ENCODE measurements around the gene RAMP3.

Gene RAMP3

DNA sequence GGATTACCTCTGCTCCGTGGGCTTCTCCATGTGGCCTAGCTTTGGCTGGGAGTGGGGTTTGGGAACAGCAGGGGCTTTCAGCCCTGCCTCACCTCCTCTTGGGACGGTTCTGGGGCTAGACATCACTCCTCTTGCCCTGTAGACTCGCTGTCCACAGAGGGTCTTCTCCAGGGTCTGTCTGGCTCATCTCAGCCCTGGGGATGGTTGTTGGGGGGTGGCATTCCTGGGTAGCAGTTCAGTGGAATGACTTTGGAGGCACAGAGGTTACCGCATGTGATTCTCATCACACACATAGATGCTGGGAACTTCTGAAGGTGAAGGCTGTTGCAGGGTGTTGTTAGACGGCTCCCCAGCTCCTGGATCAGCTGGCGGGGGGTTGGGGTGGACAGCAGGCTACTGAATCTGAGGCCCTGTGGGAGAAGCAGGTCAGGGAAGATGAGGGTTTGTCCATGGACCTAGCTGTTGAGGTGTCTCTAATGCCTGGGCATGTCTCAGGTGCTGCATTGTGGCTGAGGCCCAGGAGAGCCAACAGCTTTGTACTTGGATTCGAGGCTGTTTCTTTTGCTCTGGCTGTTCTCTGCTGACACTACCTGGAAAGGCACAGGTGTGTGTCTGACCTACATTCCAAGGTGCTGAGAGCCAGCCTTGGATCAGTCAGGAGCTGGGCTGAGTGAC lies 23.8 kb downstream of the RAMP3 start:
- no peak for DNase-seq

DNA sequence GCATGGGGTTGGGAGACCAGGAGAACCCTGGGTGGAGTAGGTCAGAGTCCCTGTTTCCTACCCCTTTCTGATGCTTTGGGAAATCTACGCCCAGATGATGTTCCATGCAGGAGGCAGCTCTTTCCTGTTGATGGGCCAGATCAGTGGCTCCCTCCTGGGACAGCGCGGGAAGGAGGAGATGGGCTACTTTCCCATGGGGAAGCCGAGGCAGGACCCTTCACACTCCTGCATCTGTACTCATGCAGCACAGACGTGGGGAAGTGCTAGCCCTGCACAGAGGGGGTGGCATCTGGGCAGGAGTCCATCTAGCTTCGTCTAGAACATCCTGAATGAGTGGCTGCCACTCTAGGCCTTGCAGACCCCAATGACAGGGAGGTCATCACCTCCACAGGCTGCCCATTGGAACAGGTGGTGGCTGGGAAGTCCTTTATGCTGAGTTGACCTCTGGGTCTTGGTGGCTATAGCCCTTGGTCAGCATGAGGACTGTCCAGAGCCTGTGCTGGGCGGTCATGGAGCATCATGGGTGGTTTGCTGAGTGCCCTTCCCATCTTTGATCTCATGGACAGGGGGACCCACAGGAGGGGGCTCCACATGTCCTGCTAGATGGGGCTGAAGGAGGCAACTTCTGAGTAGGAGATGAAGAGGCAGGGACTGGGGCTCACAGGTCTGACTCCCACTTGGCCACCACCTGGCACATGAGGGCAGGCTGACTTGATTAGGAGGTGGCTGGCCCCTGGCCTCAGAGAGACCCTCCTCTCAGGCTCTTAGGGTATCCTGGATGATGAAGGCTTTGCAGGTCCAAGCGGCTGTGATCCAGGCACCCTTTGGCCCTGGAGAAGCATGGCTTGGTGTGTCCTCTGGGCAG lies 24.6 kb downstream of the RAMP3 start:
- no peak for DNase-seq

DNA sequence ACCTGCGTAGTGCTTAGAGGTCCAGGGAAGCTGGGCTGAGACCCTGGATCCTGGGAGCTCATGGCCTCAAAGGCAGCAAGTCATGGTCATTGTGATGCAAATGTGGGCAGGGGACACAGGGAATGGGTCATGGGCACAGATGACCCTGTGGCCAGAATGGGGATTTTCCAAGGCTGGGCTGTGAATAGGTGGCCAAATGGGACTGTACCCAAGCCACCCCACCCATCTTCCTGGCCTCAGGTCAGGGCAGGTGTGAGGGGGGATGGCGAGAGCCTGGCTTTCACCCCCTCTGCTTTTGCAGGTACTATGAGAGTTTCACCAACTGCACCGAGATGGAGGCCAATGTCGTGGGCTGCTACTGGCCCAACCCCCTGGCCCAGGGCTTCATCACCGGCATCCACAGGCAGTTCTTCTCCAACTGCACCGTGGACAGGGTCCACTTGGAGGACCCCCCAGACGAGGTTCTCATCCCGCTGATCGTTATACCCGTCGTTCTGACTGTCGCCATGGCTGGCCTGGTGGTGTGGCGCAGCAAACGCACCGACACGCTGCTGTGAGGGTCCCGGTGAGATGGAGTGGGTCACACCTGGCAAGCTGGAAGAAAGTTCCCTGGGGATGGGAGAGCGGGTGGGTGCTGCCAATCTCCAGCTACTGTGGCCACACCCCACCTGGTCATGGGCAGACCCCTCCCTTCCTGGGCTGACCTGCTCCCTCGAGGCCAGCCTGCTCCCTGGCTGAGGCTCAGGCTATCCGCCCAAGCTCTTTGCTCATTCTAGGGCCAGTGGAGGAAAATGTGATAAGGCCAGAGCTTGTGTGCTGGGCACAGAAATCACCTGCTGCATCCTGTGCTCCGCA lies 25.5 kb downstream of the RAMP3 start:
- DNase-seq: no peak

DNA sequence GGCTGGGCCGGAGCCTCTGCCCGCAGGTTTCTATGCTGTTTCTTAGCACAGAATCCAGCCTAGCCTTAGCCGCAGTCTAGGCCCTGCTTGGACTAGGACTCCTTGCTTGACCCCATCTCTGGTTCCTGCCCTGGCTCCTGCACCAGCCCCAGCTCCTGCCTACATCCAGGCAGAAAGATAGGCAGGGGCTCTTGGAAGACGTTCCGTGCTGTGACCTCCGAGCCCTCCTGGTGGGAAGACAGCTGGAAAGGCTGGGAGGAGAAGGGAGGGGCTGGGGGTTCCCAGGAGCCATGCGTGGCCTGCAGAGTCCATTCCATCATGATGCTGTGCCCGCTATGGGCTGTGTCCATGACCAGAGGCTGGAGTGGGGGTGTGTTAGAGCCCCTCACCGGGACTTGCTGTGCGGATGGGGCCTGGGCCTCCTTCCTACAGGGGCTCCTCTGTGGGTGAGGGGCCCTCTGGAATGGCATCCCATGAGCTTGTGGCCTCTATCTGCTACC lies 26.2 kb downstream of the RAMP3 start:
- no peak for DNase-seq

DNA sequence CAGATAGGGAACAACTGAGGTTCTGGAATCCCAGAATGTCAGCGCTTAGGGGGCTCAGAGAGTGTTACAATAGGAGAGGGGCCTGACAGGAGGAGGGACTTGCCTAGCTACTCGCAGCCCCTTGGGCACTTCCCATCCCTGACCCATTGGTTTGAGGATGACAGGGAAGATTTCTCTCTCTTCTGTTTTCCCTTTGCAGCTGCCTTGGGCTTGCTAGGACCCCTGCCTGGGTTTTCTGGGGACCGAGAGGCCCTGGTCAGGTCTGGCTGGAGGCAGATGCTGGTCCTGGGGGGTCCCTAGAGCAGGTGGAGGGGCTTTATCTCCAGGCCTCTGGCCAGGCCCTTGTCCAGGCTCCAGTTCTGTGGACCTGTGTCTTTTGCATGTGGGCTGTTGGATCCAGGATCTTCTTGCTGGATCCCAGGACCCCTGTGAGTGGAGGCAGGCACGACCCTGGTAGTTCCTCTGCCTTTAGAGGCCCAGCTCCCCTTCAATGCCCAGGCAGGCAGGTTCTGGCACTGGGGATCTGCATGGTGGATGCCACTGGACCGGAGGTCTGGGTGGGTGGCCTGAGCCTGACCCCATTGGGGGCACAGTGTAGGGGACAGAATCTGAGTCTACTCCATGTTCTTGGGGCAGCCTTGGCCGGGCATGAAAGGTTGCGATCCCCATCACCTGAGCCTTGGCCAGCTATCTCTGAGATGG lies 26.9 kb downstream of the RAMP3 start:
- DNase-seq: no peak

DNA sequence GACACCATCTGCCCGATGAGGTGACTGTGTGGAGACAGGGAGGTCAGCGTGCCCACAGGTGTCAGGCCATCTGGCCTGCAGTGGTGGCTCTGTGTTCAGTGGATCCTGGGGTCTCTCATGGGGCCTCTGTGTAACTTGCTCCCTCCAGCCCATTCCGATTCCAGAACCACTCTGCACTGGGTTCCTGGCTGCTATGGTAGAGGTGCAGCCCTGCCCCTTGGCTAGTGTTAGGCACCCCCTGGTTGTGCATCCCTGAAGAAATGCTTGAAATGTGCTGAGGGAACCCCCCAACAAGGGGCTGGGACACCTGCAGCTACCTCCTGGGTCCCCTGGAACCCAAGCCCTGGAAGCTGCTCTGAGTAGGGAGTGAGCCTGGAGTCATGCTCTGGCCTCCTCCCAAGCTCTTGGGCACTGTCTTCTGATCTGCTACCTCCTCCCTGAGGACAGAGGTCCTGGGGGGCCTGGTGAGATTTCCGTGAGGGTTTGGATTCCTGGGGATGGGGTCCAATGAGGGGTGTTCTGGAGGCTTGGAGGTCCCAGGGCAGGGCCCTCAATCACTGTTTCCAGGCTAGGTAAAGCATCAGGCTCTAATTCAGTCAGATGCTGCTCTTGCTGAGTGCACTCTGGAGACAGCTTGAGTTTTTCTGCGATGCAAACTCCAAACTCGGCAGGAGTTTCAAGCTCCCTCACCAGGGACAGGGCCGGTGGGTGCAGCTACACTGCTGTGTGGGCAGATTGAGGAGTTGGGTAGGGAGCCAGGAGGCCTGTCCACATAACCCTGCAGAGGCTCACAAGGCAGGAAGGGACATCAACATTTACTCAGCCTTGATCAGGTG lies 27.7 kb downstream of the RAMP3 start:
- DNase-seq: no peak

DNA sequence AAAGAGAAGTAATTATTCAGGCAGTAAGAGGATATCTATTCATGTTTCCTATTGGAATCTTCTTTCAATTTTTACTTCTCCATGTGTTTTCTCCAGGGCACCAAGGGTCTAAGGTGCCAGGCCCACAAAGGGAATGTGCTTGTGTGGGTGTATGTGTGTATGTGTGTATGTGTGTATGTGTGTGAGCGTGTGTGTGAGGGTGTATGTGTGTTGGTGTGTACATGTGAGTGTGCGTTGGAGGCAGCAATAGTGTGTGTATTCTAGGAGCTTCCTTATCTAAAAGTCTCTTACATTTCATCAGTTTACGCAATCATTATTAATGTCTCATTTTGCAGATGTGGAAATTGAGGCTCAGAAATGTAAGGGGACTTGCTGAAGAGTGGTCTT lies 28.3 kb downstream of the RAMP3 start:
- DNase-seq: no peak

DNA sequence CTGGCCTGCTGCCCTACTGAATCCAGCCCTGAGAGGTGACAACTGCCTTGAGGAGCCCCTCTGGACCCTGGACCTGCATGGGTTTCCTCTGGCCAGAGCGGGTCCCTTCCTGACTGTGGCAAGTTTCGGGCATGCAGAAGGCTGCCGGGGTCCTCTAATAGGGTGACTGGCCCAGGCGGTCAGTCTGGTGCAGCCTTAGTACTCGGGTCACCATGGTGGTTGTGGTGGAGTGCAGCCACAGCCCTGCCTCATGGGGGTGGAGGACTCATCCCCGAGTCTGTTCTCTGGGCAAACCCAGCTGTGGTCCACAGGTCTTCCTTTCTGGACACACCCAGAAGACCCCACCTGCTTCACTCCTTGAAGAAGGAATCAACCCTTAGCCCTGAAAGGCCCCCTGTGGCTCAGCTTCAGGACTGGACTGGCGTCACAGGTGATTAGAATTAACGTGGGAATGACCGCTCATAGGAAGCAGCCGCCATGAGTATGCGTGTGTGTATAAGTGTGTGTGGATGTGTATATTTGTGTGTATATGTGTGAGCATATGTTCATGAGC lies 28.7 kb downstream of the RAMP3 start:
- no peak for DNase-seq

DNA sequence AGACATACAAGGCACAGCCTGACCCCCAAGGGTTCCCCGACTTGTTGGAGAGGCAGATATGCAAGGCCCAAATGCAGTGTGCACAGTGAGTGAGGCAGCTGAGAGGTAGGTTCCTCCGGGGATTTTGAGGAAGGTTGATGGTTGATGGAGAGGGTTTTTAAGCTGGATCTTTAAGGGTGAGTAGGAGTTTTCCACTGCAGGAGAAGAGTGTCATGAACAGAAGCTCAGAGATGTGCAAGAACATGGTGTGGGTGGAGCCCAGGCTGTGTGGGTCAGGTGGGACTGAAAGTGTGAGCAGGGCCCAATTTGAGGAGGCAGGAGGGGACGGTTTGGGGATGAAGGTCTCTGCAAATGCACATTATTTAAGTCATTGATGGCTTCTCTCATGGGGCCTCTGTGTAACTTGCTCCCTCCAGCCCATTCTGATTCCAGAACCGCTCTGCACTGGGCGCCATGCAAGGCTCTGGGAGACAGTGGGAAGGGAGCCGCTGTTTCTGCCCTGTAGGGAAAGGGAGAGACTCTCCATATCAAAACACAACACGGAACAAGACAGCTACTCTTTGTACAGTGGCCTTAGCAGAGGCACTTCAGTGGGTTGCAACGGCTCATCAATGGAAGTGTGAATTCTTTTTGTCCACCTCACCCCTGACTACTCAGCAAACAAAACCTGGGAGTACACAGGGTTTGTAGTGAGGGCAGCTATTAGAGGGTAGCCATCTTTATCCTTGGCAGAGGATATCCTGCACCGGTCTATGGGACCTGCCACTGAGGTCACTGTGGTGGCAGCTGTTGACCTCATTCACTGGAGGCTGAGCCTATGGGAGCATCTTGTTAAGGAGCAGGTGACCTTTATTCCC lies 29.7 kb downstream of the RAMP3 start:
- no peak for DNase-seq

DNA sequence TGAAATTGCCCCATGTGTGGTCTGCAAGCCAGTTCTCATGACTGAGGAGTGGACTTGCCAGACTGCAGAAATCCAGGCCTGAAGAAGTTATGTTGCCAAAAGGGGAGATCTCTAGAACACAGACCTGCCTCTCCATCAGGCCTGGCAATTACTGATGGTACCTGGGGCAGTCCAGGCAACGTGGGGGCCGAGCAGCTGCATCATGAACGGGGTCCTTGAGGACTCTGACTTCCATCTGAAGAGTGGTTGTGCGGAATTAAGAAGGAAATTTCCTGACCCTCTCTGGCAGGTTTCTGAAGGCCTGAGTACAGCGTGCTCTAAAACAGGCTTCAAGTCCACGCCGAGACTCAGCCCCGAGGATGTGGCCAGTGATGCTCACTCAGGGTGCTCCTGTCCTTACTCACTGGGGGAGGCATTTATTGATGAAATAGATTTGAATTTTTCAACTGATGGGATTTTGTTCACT lies 30.4 kb downstream of the RAMP3 start:
- no peak for DNase-seq

DNA sequence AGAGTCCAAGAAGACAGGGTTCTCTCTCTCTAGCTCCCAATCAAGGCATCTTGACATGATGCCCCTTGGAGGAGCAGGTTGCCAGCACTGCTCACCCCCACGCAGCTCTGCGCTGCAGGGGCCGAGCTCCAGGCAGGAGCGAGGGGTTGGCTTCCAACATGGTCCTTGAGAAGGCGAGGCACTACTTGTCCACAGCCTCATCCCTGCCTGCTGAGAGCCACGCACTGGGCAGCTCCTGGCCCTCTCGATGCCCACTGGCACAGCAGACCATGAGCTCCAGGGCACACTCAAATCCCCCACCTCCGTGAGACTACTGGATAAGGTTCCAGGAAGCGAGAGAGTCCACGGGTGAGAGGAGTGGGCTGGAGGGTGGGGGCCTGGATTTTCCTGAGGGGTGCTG lies 31.1 kb downstream of the RAMP3 start:
- no peak for DNase-seq

DNA sequence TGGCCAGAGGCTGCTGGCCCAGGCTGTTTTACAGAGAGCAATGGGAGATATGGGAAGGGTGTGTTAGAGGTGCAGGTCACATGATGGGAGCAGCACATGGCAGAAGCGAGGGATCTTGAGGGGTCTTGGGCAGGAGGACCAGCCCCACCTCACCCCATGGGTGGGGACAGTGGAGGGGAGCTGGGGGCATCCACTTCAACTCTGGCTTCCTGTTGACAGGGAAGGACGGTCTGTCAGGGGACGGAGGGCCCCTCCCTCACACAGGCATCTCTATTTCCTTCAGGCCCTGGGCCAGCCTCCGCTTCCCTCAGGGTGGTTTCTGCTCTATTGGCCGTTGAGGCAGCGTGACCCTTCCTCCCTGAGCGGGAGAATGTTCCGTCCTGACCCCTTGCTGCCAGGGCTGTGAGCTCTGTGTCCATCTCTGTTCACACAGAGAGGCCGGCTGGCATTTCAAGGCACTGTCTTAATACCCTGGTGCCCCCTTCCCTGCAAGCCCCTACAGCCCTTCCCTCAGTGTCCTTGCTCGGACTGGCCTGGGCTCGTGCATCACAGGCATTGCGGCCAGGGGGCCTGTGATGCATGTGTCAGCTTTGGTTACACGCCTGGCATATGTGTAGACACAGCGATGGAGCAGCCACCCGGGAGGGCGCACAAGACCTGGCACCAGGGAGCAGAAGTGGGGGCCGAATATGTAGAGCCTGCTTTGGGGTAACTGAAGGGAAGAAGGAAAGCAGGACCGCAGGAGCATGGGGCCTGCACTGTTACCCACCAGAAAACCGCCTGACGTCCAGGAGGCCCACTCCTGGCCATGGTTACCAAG lies 31.8 kb downstream of the RAMP3 start:
- DNase-seq: no peak

DNA sequence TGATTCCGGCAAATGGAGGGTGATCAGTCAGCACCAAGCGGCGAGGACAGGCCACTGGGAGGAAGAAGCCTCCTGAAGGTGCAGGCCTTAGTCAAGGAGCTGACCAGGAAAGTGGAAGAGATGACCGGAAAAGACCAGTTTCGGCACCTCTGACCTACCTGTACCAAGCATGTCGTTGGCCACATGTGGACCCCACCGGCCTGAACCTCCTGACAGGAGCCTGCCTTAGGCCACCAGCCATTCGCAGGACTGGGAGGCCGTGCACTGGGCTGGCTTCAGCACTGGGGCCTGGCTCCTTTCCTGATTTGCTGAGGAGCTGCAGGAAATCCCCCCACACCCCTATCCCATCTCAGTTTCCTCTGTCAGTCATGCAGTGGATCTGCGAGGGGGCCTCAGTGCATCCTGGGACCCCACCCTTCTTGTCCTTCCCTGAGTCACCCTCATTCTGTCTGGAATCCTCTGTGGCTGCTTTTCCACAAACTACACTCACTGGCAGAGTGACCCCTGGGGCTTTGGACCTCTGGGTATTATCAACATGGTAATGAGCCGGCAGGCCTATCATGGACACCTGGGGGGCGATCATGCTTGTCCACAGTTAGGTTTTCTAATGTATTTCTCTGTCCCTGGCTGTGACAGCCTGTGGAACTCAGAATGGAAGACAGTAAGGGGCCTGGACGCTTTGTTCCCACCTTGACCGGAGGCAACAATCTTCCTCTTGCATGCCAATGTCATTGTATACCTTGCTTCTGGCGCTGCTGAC lies 33.0 kb downstream of the RAMP3 start:
- DNase-seq: no peak

DNA sequence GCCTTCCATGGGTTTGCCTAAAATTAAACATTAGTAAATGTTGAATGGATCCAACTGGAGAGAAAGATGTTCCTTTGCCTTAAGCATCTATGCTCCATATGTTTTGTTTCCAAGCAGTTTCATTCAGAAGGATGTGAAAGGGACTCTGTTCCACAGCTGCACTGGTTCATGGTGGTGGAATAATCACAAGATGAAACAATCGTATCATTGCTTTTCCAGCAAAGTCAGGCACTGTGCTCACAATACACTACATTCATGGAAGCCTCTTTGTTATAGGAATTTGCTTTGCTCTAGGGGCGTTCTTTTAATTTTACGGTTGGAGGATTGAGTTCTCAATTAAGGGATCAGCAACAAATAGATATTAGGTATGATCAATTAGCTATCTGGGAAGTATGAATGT lies 33.8 kb downstream of the RAMP3 start:
- no peak for DNase-seq

DNA sequence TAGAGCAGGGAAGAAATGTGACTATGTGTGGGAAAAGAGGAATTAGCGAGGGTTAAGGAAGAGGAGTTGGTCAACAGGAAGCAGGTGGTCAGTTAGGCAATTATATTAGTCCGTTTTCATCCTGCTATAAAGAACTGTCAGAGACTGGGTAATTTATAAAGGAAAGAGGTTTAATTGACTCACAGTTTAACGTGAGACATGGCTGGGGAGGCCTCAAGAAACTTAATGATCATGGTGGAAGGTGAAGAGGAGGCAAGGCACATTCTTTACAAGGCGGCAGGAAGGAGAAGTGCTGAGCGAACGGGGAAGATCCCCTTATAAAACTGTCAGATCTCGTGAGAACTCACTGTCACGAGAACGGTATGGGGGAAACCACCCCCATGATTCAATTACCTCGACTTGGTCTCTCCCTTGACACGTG lies 35.0 kb downstream of the RAMP3 start:
- no peak for DNase-seq

DNA sequence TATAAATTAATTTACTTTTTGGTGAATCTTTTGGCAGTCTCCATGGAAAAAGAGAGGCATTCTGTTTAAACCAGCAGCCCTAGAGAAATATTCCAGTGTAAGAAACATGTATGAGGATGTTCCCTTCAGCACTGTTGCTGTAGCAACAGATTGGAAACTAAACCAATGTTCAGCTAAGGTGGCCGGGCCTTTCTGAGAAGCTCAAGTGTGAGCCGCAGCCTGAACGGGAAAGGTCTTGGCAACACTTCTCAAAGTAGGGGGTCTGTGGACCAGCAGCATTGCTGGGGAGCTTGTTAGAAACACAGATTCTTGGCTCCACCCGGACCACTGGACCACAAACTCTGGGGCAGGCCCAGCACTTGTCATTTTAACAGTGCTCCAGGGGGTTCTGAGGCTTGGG lies 36.2 kb downstream of the RAMP3 start:
- DNase-seq: no peak

DNA sequence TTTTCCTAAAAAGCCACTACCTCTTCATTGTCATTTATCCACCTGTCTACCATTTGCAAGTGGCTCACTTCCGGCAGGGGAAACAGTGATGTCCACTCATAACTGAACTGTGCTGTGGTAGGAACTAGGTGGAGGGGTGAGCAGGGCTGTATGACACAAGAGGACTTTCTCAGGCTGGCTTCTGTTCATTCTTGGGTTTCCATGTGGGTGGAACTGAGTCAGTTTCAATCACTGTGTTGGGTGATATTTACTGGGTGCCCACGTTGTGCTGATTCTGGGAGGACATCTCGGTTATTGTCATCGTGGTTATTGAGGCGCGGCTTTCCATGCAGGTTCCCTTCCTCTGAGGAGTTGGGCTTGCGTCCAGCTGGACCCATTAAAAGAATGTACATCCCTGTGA lies 38.8 kb downstream of the RAMP3 start:
- no peak for DNase-seq

DNA sequence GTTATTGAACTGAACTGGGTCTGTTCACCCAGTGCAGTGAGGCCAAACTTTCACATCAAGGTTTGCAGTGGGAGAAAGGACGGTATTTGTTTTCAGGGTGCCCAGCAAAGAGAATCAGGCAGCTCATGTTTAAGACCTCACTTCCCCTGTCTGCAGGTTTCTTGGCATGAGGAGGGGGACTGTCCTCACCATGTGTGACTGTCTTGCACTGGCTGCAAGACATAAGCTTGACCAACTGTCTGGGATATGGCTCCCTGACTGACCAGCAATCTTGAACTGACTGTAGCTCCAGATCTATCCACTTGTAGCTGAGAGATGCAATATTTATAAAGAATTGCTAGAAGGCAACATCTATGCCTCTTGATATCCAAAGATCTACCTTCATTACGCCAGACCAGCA lies 39.9 kb downstream of the RAMP3 start:
- DNase-seq: no peak

DNA sequence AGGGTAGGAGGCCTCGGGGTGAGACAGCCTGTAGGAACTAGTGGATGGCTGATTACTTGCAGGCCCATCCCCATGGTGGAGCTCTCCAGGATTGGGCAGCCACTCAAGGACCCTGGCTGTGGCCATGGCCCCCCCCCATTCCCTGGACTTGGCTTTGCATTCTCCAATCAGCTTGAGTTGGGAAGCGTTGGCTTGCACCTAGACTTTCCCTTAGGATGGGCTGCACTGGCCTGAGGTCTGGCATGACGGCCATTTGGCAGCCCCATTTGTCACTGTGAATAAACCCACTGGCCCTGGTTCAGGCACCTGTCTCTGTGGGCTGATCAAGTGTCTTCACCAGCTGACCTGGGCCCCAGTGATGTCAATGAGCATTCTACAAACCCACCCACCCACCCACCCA lies 41.4 kb downstream of the RAMP3 start:
- no peak for DNase-seq

All from NCI-H226 (cell line).